Neural progenitor cell (in vitro differentiated cells): ENCODE results near the gene WDR33. TPM values are rescaled to one million over a fixed set of nuclear protein-coding genes. Genes with fewer than 3 reads are reported as not detected.

Experiments used
- DNase-seq: peaks from one replicate; pipeline ENCODE4 v3.0.0-alpha.2; 2016; ENCODE audit warnings: low spot score
- H2AFZ ChIP-seq: fragments of 200-600 bp; sonication (generic); replicated peaks from 2 replicates; pipeline ENCODE4 v1.6.1; 2016; ENCODE audit warnings: antibody characterized with exemption
- H3F3A ChIP-seq: fragments of 200-600 bp; sonication (generic); 2 replicates; pipeline ENCODE4 v1.6.1; 2016; ENCODE audit warnings: antibody characterized with exemption, low read depth
- H3K27ac ChIP-seq: fragments of 200-600 bp; sonication (generic); 2 replicates; pipeline ENCODE4 v1.5.1; 2016; ENCODE audit warnings: mild to moderate bottlenecking
- H3K27me3 ChIP-seq: fragments of 200-600 bp; sonication (generic); 2 replicates; pipeline ENCODE4 v1.6.1; 2016; ENCODE audit warnings: mild to moderate bottlenecking, moderate library complexity
- H3K36me3 ChIP-seq: fragments of 200-600 bp; sonication (generic); 2 replicates; pipeline ENCODE4 v1.5.1; 2016
- H3K4me1 ChIP-seq: fragments of 200-600 bp; sonication (generic); 2 replicates; pipeline ENCODE4 v1.6.1; 2016; ENCODE audit warnings: mixed run types
- H3K4me2 ChIP-seq: fragments of 200-600 bp; sonication (generic); 2 replicates; pipeline ENCODE4 v1.6.1; 2016
- H3K4me3 ChIP-seq: fragments of 200-600 bp; sonication (generic); 2 replicates; pipeline ENCODE4 v1.5.1; 2016
- H3K79me2 ChIP-seq: fragments of 200-600 bp; sonication (generic); 2 replicates; pipeline ENCODE4 v1.6.1; 2016; ENCODE audit warnings: low read depth
- H3K9ac ChIP-seq: fragments of 200-600 bp; sonication (generic); 2 replicates; pipeline ENCODE4 v1.6.1; 2016
- H3K9me3 ChIP-seq: fragments of 200-600 bp; sonication (generic); 2 replicates; pipeline ENCODE4 v1.5.1; 2016; ENCODE audit warnings: low read depth
- H4K20me1 ChIP-seq: fragments of 200-600 bp; sonication (generic); 2 replicates; pipeline ENCODE4 v1.6.1; 2016; ENCODE audit warnings: low read depth
- H3K27ac Mint-ChIP-seq: 3 replicates; pipeline ENCODE4 v1.8.0; 2021; ENCODE audit warnings: mixed read lengths
- H3K27me3 Mint-ChIP-seq: 2 replicates; pipeline ENCODE4 v1.8.0; 2022; ENCODE audit warnings: low read depth, mild to moderate bottlenecking, inconsistent platforms, moderate library complexity, mixed read lengths; ENCODE audit not compliant: insufficient read depth
- H3K36me3 Mint-ChIP-seq: 3 replicates; pipeline ENCODE4 v1.8.0; 2021; ENCODE audit warnings: mixed read lengths
- H3K4me1 Mint-ChIP-seq: 3 replicates; pipeline ENCODE4 v1.8.0; 2021; ENCODE audit warnings: mixed read lengths
- H3K4me3 Mint-ChIP-seq: 3 replicates; pipeline ENCODE4 v1.8.0; 2021; ENCODE audit warnings: mild to moderate bottlenecking, moderate library complexity, mixed read lengths
- H3K9me3 Mint-ChIP-seq: 3 replicates; pipeline ENCODE4 v1.8.0; 2020; ENCODE audit warnings: mixed read lengths
- CTCF ChIP-seq: fragments of 200-600 bp; sonication (generic); IDR thresholded peaks from 2 replicates; pipeline ENCODE4 v1.5.1; 2017; ENCODE audit warnings: antibody characterized with exemption, mild to moderate bottlenecking
- EZH2 ChIP-seq: fragments of 200-600 bp; sonication (generic); IDR thresholded peaks from 2 replicates; pipeline ENCODE4 v1.6.1; 2017; ENCODE audit warnings: antibody characterized with exemption, mild to moderate bottlenecking, moderate library complexity
- EZH2phosphoT487 ChIP-seq: fragments of 200-600 bp; sonication (generic); IDR thresholded peaks from 2 replicates; pipeline ENCODE4 v1.6.1; 2017; ENCODE audit warnings: antibody characterized with exemption
- total RNA-seq: library from RNA; depleted of rRNA; stranded (reverse); fragments of >200 nt; gene quantifications from 2 replicates; pipeline ENCODE4 v1.2.3, GENCODE V29; 2015; ENCODE audit warnings: low replicate concordance

Gene WDR33
- total RNA-seq, 1 donor from 2014 or later = 83.4 TPM

GRCh38 chr2:127853671-127854070, 42.7 kb upstream of the WDR33 start:
- no peak overlapping the region for H3K27ac Mint-ChIP-seq
- no peak overlapping the region for H2AFZ ChIP-seq
- no peaks in the 10 kb centered on the region for H3K4me1 ChIP-seq
- no peak overlapping the region for H3K9ac ChIP-seq
- H3K4me2 ChIP-seq = no peak overlapping the region
- H3K36me3 ChIP-seq = peaks cover 7% of the 10 kb centered on the region
- H3K4me3 Mint-ChIP-seq = no peak overlapping the region
- no peaks in the 10 kb centered on the region for H3K27me3 Mint-ChIP-seq
- no peaks in the 10 kb centered on the region for H3K27me3 ChIP-seq
- no peak overlapping the region for H3K4me3 ChIP-seq
- H3K36me3 Mint-ChIP-seq = peaks cover 27% of the 10 kb centered on the region
- TF ChIP-seq EZH2 (no peak), CTCF (no peak), EZH2phosphoT487 (no peak)
- no peaks in the 10 kb centered on the region for H3K9me3 Mint-ChIP-seq
- peaks cover 36% of the 10 kb centered on the region for H4K20me1 ChIP-seq
- H3K9me3 ChIP-seq = no peaks in the 10 kb centered on the region
- H3K4me1 Mint-ChIP-seq = peaks cover 17% of the 10 kb centered on the region
- H3F3A ChIP-seq = no peaks in the 10 kb centered on the region
- no peak overlapping the region for H3K27ac ChIP-seq
- DNase-seq = no peak
- H3K79me2 ChIP-seq = peaks cover 77% of the 10 kb centered on the region

GRCh38 chr2:127852388-127852787, 41.4 kb upstream of the WDR33 start:
- no peak overlapping the region for H3K4me3 Mint-ChIP-seq

GRCh38 chr2:127847931-127848330, 37.0 kb upstream of the WDR33 start:
- Histone ChIP-seq H3K36me3 (peaks cover 7% of the 10 kb centered on the region), H3K4me2 (no peak overlapping the region), H3K4me1 (no peaks in the 10 kb centered on the region), H3K4me3 (no peak overlapping the region), H2AFZ (no peak overlapping the region), H3K9me3 (no peaks in the 10 kb centered on the region), H3K9ac (no peak overlapping the region), H3K27ac (no peak overlapping the region), H3K79me2 (peaks cover 27% of the 10 kb centered on the region), H3F3A (peaks cover 3% of the 10 kb centered on the region), H3K27me3 (no peaks in the 10 kb centered on the region), H4K20me1 (no peaks in the 10 kb centered on the region)
- Mint-ChIP-seq H3K27me3 (no peaks in the 10 kb centered on the region), H3K27ac (no peak overlapping the region), H3K9me3 (no peaks in the 10 kb centered on the region), H3K36me3 (peaks cover 45% of the 10 kb centered on the region), H3K4me3 (no peak overlapping the region), H3K4me1 (no peaks in the 10 kb centered on the region)
- TF ChIP-seq EZH2phosphoT487 (no peak), CTCF (no peak), EZH2 (no peak)
- no peak for DNase-seq

More at GRCh38 chr2:127852388-127852787, 41.4 kb upstream of the WDR33 start:
- peaks cover 36% of the 10 kb centered on the region for H4K20me1 ChIP-seq
- TF ChIP-seq EZH2 (no peak), EZH2phosphoT487 (no peak), CTCF (no peak)
- no peaks in the 10 kb centered on the region for H3F3A ChIP-seq
- no peak overlapping the region for H2AFZ ChIP-seq
- no peak overlapping the region for H3K4me3 ChIP-seq
- H3K4me1 ChIP-seq = no peaks in the 10 kb centered on the region
- no peaks in the 10 kb centered on the region for H3K9me3 ChIP-seq
- no peaks in the 10 kb centered on the region for H3K27me3 ChIP-seq
- peaks cover 7% of the 10 kb centered on the region for H3K36me3 ChIP-seq
- H3K9ac ChIP-seq = no peak overlapping the region
- no peak overlapping the region for H3K27ac ChIP-seq
- Mint-ChIP-seq H3K27me3 (no peaks in the 10 kb centered on the region), H3K4me1 (peaks cover 14% of the 10 kb centered on the region), H3K9me3 (no peaks in the 10 kb centered on the region), H3K27ac (no peak overlapping the region), H3K36me3 (peaks cover 32% of the 10 kb centered on the region)
- peaks cover 72% of the 10 kb centered on the region for H3K79me2 ChIP-seq
- no peak overlapping the region for H3K4me2 ChIP-seq
- no peak for DNase-seq
